ENCODE data around the gene PBLD. TPM values are rescaled to one million over a fixed set of nuclear protein-coding genes. Genes with fewer than 3 reads are reported as not detected.

Gene PBLD
- total and polyA plus RNA-seq, 9 of the 15 experiments (the other 6 are each of a cell fraction or from before 2014, with no cell fraction given), result 1.2 to 4.3 (median 2.5) TPM

GRCh38 chr10:68331455-68332258 is 1.1 kb downstream of the PBLD start, which contains the start of gene HNRNPH3 (continued):
- TF ChIP-seq E2F6 (IDR thresholded peaks at IDR 0.05; ENCODE audit: borderline replicate concordance in 1 of 2, extremely low read depth in 1 of 2, insufficient read depth in 1 of 2, insufficient read length in 1 of 2, low read depth in 1 of 2, low read length in 1 of 2, poor library complexity in 1 of 2, severe bottlenecking in 1 of 2) (peak; percentile 96), SRSF1 (IDR thresholded peaks at IDR 0.05; ENCODE audit: low read depth, low read length) (no peak), NONO (IDR thresholded peaks at IDR 0.05; ENCODE audit: low read depth in 2 of 2, low read length in 1 of 2) (peak in 1 of 2 experiments; percentile 75; a peak in 1 of 4 replicates), CCAR2 (IDR thresholded peaks at IDR 0.05; ENCODE audit: low read depth, low read length) (no peak), SRSF9 (IDR thresholded peaks at IDR 0.05; ENCODE audit: borderline replicate concordance, low read depth, low read length) (no peak), ARID4B (CRISPR knock-in tag; IDR thresholded peaks at IDR 0.05) (peak; percentile 92), MAFF (IDR thresholded peaks at IDR 0.05; ENCODE audit: low read length) (peak; percentile 82; the same call in 1 of the 2 replicates), NFIC (IDR thresholded peaks at IDR 0.05) (peak; percentile 98), MECOM (CRISPR knock-in tag; IDR thresholded peaks at IDR 0.05) (no peak), ZNF121 (CRISPR knock-in tag; conservative IDR thresholded peaks at IDR 0.05) (no peak), SREBF2 (CRISPR knock-in tag; IDR thresholded peaks at IDR 0.05) (peak; percentile 14; the same call in 1 of the 2 replicates), BCOR (IDR thresholded peaks at IDR 0.05) (no peak; the same call in 1 of the 2 replicates), TBP (optimal IDR thresholded peaks at IDR 0.05; ENCODE audit: low read depth, low read length) (no peak), CBX2 (IDR thresholded peaks at IDR 0.05; ENCODE audit: insufficient read depth, low read length, poor library complexity, severe bottlenecking) (no peak), GABPB2 (CRISPR knock-in tag; conservative IDR thresholded peaks at IDR 0.05) (no peak), TCF3 (CRISPR knock-in tag; IDR thresholded peaks at IDR 0.05) (no peak), RFX1 (IDR thresholded peaks at IDR 0.05) (no peak), ZEB2 (IDR thresholded peaks at IDR 0.05) (no peak), MITF (IDR thresholded peaks at IDR 0.05) (no peak; the same call in 1 of the 2 replicates), SETDB1 (IDR thresholded peaks at IDR 0.05; ENCODE audit: low read length) (no peak)
- TF ChIP-seq, protein P1, sequence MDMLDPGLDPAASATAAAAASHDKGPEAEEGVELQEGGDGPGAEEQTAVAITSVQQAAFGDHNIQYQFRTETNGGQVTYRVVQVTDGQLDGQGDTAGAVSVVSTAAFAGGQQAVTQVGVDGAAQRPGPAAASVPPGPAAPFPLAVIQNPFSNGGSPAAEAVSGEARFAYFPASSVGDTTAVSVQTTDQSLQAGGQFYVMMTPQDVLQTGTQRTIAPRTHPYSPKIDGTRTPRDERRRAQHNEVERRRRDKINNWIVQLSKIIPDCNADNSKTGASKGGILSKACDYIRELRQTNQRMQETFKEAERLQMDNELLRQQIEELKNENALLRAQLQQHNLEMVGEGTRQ (CRISPR knock-in tag; IDR thresholded peaks at IDR 0.05), result peak; percentile 87
